IPS-20b (cell line): ENCODE data around the gene EPDR1.

Experiments used
- H3K27ac ChIP-seq: one replicate; pipeline ENCODE4 v1.5.1; 2013; ENCODE audit warnings: low read length
- H3K27me3 ChIP-seq: 2 replicates; pipeline ENCODE4 v1.6.1; 2013; ENCODE audit warnings: mild to moderate bottlenecking, low read length, inconsistent platforms; ENCODE audit not compliant: insufficient read depth
- H3K36me3 ChIP-seq: 2 replicates; pipeline ENCODE4 v1.6.1; 2013; ENCODE audit warnings: low read depth, mild to moderate bottlenecking, inconsistent platforms, low read length, moderate library complexity; ENCODE audit not compliant: insufficient read depth
- H3K4me1 ChIP-seq: 2 replicates; pipeline ENCODE4 v1.6.1; 2013; ENCODE audit warnings: mild to moderate bottlenecking, control low read depth, inconsistent platforms, low read length, moderate library complexity; ENCODE audit not compliant: insufficient read depth
- H3K4me3 ChIP-seq: 2 replicates; pipeline ENCODE4 v1.5.1; 2013; ENCODE audit warnings: mild to moderate bottlenecking, low read length, inconsistent platforms
- H3K9ac ChIP-seq: 2 replicates; pipeline ENCODE4 v1.6.1; 2013; ENCODE audit warnings: low read depth, mild to moderate bottlenecking, inconsistent platforms, low read length, moderate library complexity
- H3K9me3 ChIP-seq: 2 replicates; pipeline ENCODE4 v1.6.1; 2013; ENCODE audit warnings: mild to moderate bottlenecking, low read depth, low read length, inconsistent platforms; ENCODE audit not compliant: insufficient read depth

Gene EPDR1

DNA sequence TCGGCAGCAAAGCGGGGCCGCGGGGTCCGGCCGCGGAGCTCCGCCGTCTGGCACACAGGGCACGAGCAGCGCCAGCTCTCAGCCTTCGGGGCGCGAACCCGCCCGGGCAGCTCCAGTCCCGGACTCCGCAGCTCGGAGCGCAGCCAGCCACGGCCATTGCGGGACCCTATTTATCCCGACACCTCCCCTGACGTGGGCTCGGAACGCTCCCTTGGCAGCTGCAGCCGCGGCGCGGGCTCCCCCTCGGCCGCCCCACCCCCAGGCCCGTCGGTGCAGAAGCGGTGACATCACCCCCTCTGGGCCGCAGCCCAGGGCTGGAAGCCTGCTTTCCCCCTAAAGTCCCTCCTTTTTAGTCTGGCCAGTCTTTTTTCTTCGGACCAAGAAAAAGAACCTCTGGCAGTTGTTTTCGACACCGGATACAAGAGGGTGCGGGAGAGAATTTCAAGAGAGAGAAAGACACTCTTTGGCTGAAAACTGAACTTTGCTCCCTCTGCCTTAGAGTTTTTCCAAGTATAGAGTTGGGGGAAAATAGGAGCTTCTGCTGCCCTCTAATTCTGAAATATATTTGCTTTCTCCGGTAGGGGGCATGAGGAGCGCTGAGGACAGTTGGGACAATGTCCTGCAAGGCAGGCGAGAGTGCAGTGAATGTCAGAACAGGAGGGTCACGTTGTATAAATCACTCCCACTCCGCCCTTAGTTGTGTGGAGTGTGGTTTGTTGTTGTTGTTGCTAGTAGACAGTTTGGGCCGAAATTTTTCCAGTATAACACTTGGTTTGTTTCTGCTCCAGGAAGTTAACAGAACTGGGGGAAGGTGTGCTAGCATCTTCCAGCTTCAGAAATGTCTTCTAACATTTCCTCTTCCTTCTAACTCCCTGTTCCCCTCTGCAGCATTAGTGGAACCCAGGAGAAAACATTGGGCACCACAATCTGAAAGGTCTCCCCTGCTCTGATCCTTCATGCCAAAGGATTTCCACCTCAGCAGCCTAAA, 3.5 kb upstream of the EPDR1 start, which contains the start of gene SFRP4:
TSS of gene SFRP4 (minus strand) at position 145 of the 988 bp plus-strand sequence. CDS start 280 bp downstream, outside the sequence.
- peaks cover 78% of the 10 kb centered on the region for H3K27me3 ChIP-seq
- H3K4me1 ChIP-seq: no peaks in the 10 kb centered on the region; the same call in 1 of the 2 replicates
- no peak within 1 kb of the TSS for H3K27ac ChIP-seq
- peak within 1 kb of the TSS; percentile 79 for H3K4me3 ChIP-seq
- H3K36me3 ChIP-seq: no peaks in the 10 kb centered on the region
- no peaks in the 10 kb centered on the region for H3K9me3 ChIP-seq
- peak within 1 kb of the TSS; percentile 62; the same call in 1 of the 2 replicates for H3K9ac ChIP-seq

DNA sequence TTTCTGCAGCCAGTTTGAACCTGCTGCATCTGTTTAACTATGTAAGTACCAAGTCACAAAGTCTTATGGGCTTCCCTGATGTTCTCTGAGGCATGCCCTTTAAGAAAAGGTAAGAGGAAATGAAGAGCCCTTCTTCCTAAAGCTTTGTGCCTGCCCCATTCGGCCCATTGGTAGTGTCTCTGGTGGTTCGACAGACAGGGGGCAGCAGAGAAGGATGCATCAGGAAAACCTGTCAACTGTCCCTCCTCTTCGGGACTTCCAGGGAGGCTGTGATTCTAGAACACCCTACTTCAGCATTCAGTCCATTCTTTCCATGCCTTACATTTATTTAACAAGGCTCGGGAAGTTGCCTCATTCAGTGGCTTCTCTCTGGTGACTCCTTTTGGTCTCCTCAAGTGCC, 1.9 kb upstream of the EPDR1 start:
- no peak overlapping the region for H3K9ac ChIP-seq
- no peak overlapping the region for H3K27ac ChIP-seq
- H3K36me3 ChIP-seq: no peaks in the 10 kb centered on the region
- no peaks in the 10 kb centered on the region; the same call in 1 of the 2 replicates for H3K4me1 ChIP-seq
- H3K27me3 ChIP-seq: peaks cover 80% of the 10 kb centered on the region
- H3K4me3 ChIP-seq: no peak overlapping the region
- H3K9me3 ChIP-seq: no peaks in the 10 kb centered on the region

DNA sequence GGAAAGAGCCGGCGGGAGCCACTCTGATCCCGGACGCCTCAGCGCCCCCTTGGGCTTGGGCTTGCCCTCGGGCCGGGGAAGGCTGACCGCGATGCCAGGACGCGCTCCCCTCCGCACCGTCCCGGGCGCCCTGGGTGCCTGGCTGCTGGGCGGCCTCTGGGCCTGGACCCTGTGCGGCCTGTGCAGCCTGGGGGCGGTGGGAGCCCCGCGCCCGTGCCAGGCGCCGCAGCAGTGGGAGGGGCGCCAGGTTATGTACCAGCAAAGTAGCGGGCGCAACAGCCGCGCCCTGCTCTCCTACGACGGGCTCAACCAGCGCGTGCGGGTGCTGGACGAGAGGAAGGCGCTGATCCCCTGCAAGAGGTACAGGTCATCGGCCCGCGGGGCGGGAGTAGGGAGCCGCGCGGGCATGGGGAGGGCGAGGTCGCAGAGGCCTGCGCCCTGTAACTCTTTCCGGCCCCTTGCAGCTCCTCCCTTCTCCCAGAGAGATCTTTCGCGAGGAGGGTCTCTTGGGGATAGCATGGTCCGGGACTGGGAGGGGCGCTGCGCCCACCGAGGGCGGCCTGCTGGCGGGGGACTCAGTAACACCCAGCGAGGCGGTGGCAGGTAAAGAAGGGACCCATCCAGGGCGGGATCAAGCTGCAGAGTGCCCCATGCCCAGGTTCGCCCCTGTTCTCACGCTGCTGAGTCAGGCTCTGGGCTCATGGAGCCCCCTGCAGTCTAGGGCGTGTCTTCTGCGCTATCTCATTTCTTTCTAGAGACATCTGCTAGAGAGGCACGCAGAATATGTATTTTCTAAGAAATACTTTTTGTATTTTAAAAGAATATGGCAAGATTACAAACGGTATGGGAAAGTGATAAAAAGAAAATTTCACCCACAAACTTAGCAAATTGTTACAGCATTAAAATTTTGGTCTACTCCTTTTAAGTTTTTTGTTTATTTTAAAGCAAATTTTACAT, 687 bp downstream of the EPDR1 start:
- peak overlapping the region; percentile 86 for H3K4me3 ChIP-seq

DNA sequence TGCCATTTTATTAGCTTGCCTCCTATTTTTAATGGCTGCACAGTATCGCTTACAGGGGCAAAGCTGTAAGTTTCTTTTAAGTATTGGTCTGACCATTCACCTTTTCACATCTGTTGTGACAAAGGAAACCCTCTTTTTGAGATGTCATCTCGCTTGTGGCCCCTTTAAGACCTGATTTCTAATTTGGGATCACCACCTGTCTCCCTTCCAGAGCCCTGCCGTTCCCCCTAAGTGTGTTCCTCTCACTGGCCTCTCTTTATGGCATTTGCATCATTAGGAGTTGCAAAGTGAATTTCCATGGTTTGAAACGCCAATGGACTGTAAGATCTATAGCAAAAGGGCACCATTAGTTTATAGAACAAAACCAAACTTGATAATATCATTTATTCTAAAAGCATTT, 1.4 kb downstream of the EPDR1 start:
- Histone ChIP-seq H3K27ac (no peak overlapping the region), H3K4me1 (no peaks in the 10 kb centered on the region; the same call in 1 of the 2 replicates), H3K4me3 (peak overlapping the region; percentile 86; the same call in 1 of the 2 replicates), H3K9ac (no peak overlapping the region), H3K36me3 (no peaks in the 10 kb centered on the region), H3K27me3 (peaks cover 47% of the 10 kb centered on the region), H3K9me3 (peaks cover 9% of the 10 kb centered on the region; the same call in 1 of the 2 replicates)

More for the DNA sequence above, 687 bp downstream of the EPDR1 start:
- H3K4me1 ChIP-seq: no peaks in the 10 kb centered on the region; the same call in 1 of the 2 replicates
- H3K9me3 ChIP-seq: peaks cover 9% of the 10 kb centered on the region; the same call in 1 of the 2 replicates
- no peaks in the 10 kb centered on the region for H3K36me3 ChIP-seq
- peaks cover 55% of the 10 kb centered on the region for H3K27me3 ChIP-seq
- peak overlapping the region; percentile 79; the same call in 1 of the 2 replicates for H3K9ac ChIP-seq
- no peak overlapping the region for H3K27ac ChIP-seq

DNA sequence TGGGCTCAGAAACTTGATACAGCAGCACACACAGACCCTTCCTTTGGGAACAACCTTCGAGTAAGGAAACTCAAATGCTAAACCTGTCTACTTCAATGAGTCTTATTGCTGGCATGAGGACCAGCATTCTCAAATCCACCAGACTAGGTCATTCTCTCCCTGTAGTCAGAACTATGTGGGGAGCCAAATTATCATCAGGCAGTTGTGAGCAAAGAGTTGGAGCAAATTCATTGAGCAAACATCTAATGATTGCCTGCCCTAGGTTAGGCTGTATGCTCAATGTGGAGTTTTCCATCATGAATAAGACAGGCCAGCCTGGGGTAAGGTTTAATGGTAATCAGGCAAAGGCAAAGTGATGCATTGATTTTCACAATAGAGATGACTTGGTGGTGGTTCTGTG, 3.6 kb downstream of the EPDR1 start:
- Histone ChIP-seq H3K9me3 (peaks cover 9% of the 10 kb centered on the region; the same call in 1 of the 2 replicates), H3K4me1 (no peaks in the 10 kb centered on the region; the same call in 1 of the 2 replicates), H3K36me3 (no peaks in the 10 kb centered on the region), H3K9ac (no peak overlapping the region), H3K27me3 (peaks cover 26% of the 10 kb centered on the region), H3K4me3 (no peak overlapping the region), H3K27ac (no peak overlapping the region)

DNA sequence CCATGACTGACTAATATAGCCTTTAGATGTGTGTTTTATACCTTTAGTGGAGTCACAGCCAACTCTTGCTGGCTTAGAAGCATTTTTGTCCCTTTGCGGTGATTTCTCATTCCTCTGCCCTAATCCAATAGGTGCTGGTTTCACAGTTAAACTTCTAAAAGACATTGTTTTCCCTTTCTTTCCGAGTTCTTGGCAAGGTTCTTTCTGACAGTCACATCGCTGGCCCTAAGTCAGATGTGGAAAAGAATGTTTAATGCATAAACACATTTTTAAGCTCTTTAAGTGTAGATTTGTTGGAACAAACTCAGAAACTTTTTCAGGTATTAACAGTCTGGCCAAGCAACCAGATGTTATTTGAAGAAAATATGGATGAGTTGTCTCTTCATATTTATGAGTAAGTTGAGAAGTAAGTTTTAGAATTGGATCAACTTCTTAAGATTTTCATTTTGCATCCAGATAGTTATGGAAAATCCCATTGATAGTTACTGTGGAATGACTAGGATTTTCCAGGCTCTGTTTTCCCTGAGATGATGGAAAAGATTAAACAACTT, 4.1 kb downstream of the EPDR1 start:
- Histone ChIP-seq H3K36me3 (no peaks in the 10 kb centered on the region), H3K4me1 (no peaks in the 10 kb centered on the region; the same call in 1 of the 2 replicates), H3K27me3 (peaks cover 20% of the 10 kb centered on the region), H3K27ac (no peak overlapping the region), H3K9ac (no peak overlapping the region), H3K9me3 (peaks cover 9% of the 10 kb centered on the region; the same call in 1 of the 2 replicates), H3K4me3 (no peak overlapping the region)

DNA sequence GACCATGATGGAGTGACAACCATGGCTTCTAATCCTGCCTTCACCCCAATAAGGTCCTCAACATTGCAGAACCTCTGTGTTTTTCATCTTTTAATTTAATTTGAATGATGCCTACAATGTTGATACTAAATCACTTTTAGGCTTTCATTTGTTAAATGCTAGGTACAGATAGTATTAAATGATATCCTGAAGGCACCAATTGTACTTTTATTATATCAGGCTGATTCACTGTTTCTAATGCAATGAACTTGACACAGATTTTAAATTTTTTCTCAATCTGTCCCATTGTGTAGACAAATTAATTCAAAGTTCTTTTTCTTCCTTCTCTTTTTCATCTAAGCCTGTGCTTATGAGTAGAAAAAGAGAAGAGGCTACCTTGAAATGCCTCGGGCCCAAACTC, 5.2 kb downstream of the EPDR1 start:
- no peaks in the 10 kb centered on the region for H3K36me3 ChIP-seq
- no peak overlapping the region for H3K4me3 ChIP-seq

DNA sequence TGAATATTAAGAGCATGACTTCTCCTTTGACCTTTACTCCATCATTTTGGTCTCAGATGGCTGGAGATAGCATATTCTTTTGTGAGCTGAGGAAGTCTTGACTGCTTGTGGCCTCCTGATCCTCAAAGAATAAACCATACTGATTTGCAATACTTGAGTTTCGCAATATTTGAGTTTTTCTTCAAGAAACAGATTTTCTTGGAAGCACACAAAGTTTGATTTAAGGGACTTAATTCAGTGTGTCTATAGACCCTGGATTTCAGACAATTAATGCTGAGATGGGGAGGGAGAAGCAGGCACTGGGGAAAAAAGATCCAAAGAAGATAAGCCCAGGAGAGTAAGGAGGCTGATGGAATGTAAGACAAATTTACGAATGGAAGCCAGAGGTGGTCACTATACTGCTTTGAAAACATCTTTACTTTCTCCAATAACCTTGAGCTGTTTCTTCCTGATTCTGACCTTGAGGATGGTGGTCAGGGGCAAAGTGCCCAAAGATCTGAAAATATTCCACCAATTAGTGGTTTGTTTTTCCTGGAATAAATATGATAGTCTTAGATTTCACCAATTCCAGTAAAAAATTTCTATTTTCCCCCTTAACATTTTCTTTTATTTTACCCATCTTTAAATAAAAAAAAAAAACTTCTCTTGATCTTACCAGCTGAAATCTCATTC, 7.5 kb downstream of the EPDR1 start:
- H3K36me3 ChIP-seq: no peaks in the 10 kb centered on the region
- no peak overlapping the region for H3K27ac ChIP-seq
- H3K9me3 ChIP-seq: peaks cover 9% of the 10 kb centered on the region; the same call in 1 of the 2 replicates
- H3K27me3 ChIP-seq: no peaks in the 10 kb centered on the region
- no peak overlapping the region for H3K4me3 ChIP-seq
- H3K9ac ChIP-seq: no peak overlapping the region
- no peaks in the 10 kb centered on the region for H3K4me1 ChIP-seq

More for the DNA sequence above, 5.2 kb downstream of the EPDR1 start:
- no peak overlapping the region for H3K9ac ChIP-seq
- H3K27ac ChIP-seq: no peak overlapping the region
- H3K4me1 ChIP-seq: no peaks in the 10 kb centered on the region; the same call in 1 of the 2 replicates
- peaks cover 10% of the 10 kb centered on the region for H3K27me3 ChIP-seq
- H3K9me3 ChIP-seq: peaks cover 9% of the 10 kb centered on the region; the same call in 1 of the 2 replicates

DNA sequence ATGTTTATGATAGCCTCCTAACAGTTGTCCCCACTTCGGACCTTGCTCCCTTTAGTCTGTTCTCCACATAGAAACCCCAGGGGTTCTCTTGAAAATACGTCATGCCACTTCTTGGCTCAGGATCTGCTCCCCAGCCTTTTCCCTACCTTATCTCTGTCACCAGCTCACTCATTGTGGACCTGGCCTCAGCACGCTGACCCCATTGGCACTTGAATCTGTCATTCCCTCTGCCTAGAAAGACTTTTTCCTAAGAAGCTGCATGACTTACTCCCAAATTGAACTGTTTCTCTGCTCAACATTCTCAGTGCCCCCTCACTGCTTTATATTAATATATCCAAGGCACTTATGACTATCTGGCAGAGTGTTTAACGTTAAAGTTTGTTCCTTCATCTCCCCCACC, 8.4 kb downstream of the EPDR1 start:
- H3K4me1 ChIP-seq: no peaks in the 10 kb centered on the region
- no peak overlapping the region for H3K9ac ChIP-seq
- H3K4me3 ChIP-seq: no peak overlapping the region
- H3K27me3 ChIP-seq: no peaks in the 10 kb centered on the region
- no peak overlapping the region for H3K27ac ChIP-seq
- H3K9me3 ChIP-seq: peaks cover 9% of the 10 kb centered on the region; the same call in 1 of the 2 replicates
- no peaks in the 10 kb centered on the region for H3K36me3 ChIP-seq

DNA sequence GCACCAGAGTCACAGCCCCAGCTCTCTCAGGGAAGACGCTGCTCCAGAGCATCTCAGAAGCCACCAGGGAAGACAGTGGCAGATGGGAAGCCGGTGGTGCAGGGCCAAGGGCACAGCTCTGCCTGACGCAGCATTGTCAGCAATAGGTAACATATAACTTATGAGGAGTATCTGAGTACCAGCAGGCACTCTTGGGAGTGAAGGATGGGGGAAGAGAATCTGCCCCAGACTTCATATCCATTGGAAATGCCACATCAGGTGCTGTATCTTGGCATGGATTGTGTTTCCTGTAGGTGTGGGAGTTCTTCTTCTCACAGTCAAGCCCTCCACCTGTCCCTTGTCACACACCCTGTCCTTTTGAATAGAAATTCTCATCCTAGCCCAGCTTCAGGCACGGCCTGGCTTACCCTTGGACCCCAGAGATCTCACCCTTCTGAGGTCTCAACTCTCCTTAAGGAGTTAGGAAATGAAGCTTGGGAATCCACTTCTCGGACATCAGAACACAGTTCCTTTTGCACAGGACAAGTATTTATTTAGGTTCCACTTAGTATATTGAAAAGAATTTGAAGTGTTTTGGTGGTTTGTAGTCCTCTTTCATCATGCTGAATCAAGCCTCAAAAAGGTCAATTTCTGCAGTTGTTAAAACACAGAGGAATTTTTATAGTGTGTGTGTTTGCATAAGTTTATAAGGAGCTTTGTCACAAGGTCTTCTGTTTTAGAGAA, 9.9 kb downstream of the EPDR1 start:
- Histone ChIP-seq H3K4me1 (no peaks in the 10 kb centered on the region), H3K9me3 (peaks cover 8% of the 10 kb centered on the region; the same call in 1 of the 2 replicates), H3K27me3 (no peaks in the 10 kb centered on the region), H3K36me3 (no peaks in the 10 kb centered on the region), H3K9ac (no peak overlapping the region), H3K27ac (no peak overlapping the region), H3K4me3 (no peak overlapping the region)
